Measurements from ENCODE around the gene WWOX.

Gene WWOX

DNA sequence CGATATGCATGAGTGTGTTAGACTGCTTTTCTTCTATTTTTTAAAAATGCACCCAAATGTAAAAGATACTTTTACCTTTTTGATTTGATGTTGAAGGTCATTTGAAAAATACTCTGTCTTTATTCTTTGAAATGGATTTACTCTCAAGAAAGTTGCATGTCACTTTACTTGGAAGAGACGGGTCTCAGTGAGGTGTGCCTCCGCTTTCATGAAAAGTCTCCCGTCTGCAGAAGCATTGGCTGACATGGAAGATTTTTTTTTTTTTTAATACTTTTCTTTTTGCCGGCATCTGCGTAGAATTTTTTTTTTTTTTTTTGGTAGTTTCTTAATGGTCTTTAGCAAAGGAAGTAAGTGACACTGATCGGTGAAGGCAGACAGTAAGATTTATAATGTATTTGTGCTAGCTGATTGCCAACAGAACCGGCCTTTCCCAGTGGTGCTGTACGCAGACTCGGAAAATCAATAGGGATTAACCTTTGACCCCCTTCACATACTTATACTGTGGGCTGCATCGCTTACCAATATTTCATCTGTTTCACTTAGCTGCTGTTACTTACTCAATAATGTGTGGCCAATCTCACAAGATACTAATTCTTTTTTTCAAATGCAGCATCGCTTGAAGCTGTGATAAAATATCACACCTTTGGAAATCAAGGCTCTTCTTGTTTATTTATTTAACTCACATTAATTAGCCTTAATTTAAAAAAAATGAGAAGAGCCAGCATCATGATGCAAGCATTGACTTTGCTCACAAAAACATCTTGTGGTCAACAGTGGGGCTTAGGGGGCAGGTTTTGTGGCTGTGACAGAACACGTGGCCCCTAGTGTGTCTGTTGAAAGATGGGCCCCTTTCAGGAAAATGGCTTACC lies 383.9 kb downstream of the WWOX start:
- Histone ChIP-seq H3K9me3 (ENCODE audit: insufficient read depth, low read length, severe bottlenecking) (no peaks in the 10 kb centered on the region), H3K36me3 (ENCODE audit: insufficient read depth, low read length) (no peaks in the 10 kb centered on the region), H3K4me1 (ENCODE audit: insufficient read depth, low read length) (no peaks in the 10 kb centered on the region), H3K4me2 (ENCODE audit: insufficient read depth, low read length) (no peak overlapping the region), H4K20me1 (ENCODE audit: insufficient read depth, low read length) (no peaks in the 10 kb centered on the region), H3K27ac (ENCODE audit: low read length) (no peak overlapping the region), H3K9ac (ENCODE audit: low read depth, low read length) (no peak overlapping the region), H3K4me3 (ENCODE audit: low read depth in 1 of 2, low read length in 2 of 2) (no peak overlapping the region), H3K27me3 (ENCODE audit: insufficient read depth, low read length, poor library complexity) (no peaks in the 10 kb centered on the region), H3K79me2 (ENCODE audit: insufficient read depth, low read length) (no peaks in the 10 kb centered on the region), H2AFZ (ENCODE audit: low read depth, low read length) (no peak overlapping the region)
- ATAC-seq (ENCODE audit: insufficient read depth, low read depth) (no peak; the same call in 2 of the 3 replicates), DNase-seq (no peak)
- no peak for TF ChIP-seq EZH2 (IDR thresholded peaks at IDR 0.05; ENCODE audit: borderline replicate concordance, low read depth, low read length, severe bottlenecking)
- TF ChIP-seq, protein P1, sequence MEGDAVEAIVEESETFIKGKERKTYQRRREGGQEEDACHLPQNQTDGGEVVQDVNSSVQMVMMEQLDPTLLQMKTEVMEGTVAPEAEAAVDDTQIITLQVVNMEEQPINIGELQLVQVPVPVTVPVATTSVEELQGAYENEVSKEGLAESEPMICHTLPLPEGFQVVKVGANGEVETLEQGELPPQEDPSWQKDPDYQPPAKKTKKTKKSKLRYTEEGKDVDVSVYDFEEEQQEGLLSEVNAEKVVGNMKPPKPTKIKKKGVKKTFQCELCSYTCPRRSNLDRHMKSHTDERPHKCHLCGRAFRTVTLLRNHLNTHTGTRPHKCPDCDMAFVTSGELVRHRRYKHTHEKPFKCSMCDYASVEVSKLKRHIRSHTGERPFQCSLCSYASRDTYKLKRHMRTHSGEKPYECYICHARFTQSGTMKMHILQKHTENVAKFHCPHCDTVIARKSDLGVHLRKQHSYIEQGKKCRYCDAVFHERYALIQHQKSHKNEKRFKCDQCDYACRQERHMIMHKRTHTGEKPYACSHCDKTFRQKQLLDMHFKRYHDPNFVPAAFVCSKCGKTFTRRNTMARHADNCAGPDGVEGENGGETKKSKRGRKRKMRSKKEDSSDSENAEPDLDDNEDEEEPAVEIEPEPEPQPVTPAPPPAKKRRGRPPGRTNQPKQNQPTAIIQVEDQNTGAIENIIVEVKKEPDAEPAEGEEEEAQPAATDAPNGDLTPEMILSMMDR (IDR thresholded peaks at IDR 0.05; ENCODE audit: borderline replicate concordance, extremely low read depth, low read length, poor library complexity, severe bottlenecking): no peak

- no peak overlapping the region for H2AFZ ChIP-seq (ENCODE audit: low read depth, low read length)
- H3K36me3 ChIP-seq (ENCODE audit: insufficient read depth, low read length): no peaks in the 10 kb centered on the region
- DNase-seq: no peak
- TF ChIP-seq EZH2 (IDR thresholded peaks at IDR 0.05; ENCODE audit: borderline replicate concordance, low read depth, low read length, severe bottlenecking): no peak
- TF ChIP-seq, protein P1 (IDR thresholded peaks at IDR 0.05; ENCODE audit: borderline replicate concordance, extremely low read depth, low read length, poor library complexity, severe bottlenecking): no peak
- ATAC-seq (ENCODE audit: insufficient read depth, low read depth): no peak
- no peaks in the 10 kb centered on the region for H3K9me3 ChIP-seq (ENCODE audit: insufficient read depth, low read length, severe bottlenecking)
- H3K4me2 ChIP-seq (ENCODE audit: insufficient read depth, low read length): no peak overlapping the region
- H3K27me3 ChIP-seq (ENCODE audit: insufficient read depth, low read length, poor library complexity): no peaks in the 10 kb centered on the region
- H3K79me2 ChIP-seq (ENCODE audit: insufficient read depth, low read length): no peaks in the 10 kb centered on the region
- H4K20me1 ChIP-seq (ENCODE audit: insufficient read depth, low read length): no peaks in the 10 kb centered on the region
- no peak overlapping the region for H3K4me3 ChIP-seq (ENCODE audit: low read depth in 1 of 2, low read length in 2 of 2)
- H3K9ac ChIP-seq (ENCODE audit: low read depth, low read length): no peak overlapping the region
- no peak overlapping the region for H3K27ac ChIP-seq (ENCODE audit: low read length)
- H3K4me1 ChIP-seq (ENCODE audit: insufficient read depth, low read length): no peaks in the 10 kb centered on the region
Observed at GRCh38 chr16:78484509-78485058, 385.1 kb downstream of the WWOX start.

DNA sequence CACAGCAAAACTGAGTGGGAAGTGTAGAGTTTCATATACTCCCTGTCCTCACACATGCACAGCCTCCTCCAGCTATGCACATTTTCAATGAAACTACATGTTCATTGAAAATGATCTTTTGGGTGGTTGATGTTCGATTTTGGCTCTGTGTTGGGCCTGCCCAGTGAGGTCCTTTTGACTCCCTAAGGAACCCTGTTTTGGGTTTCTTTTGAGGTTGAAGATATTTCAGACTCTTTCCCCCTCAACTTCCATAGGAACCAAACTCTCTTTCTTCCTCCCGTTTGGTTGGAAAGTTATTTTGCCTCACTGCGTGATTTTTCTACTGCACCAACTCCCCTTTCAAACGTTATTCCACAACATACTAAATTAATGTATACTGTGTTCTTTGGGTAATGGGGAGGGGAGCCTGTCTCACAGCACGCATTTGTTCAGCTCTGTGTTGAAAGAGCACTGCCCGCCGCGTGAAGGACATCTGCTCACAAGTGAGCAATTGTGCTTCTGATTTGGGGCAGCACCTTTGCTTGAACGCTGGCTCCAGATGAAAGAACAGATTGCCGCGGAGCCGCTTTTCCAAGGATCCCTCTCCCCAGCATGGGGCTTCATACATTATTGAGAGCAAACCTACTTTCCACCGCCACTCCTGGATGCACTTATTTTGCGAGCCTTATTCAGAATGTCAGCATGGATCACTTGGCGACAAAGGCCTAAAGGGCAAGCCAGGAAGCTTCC lies 385.9 kb downstream of the WWOX start:
- Histone ChIP-seq H3K27me3 (ENCODE audit: insufficient read depth, low read length, poor library complexity) (no peaks in the 10 kb centered on the region), H3K79me2 (ENCODE audit: insufficient read depth, low read length) (no peaks in the 10 kb centered on the region), H3K27ac (ENCODE audit: low read length) (no peak overlapping the region), H3K4me3 (ENCODE audit: low read depth in 1 of 2, low read length in 2 of 2) (no peak overlapping the region), H3K4me2 (ENCODE audit: insufficient read depth, low read length) (no peak overlapping the region), H3K4me1 (ENCODE audit: insufficient read depth, low read length) (no peaks in the 10 kb centered on the region), H3K9me3 (ENCODE audit: insufficient read depth, low read length, severe bottlenecking) (no peaks in the 10 kb centered on the region), H3K36me3 (ENCODE audit: insufficient read depth, low read length) (no peaks in the 10 kb centered on the region), H3K9ac (ENCODE audit: low read depth, low read length) (no peak overlapping the region), H4K20me1 (ENCODE audit: insufficient read depth, low read length) (no peaks in the 10 kb centered on the region), H2AFZ (ENCODE audit: low read depth, low read length) (no peak overlapping the region)
- ATAC-seq (ENCODE audit: insufficient read depth, low read depth) (no peak), DNase-seq (no peak)
- TF ChIP-seq EZH2 (IDR thresholded peaks at IDR 0.05; ENCODE audit: borderline replicate concordance, low read depth, low read length, severe bottlenecking): no peak
- TF ChIP-seq, protein P1 (IDR thresholded peaks at IDR 0.05; ENCODE audit: borderline replicate concordance, extremely low read depth, low read length, poor library complexity, severe bottlenecking): no peak
